Suprapubic skin (tissue), 3 donors: ENCODE measurements around the gene RUNX1.

Source experiments
- POLR2AphosphoS5 ChIP-seq, 3 donors: sonication (generic); formaldehyde crosslinking; IDR thresholded peaks; one replicate each; pipeline ENCODE4 v1.6.1; 2017; ENCODE audit warnings: antibody characterized with exemption in 3 of 3
- TF ChIP-seq, protein P1 (sequence below), 2 donors: fragments of 200-600 bp in 1 of 2; fragments of 450-650 bp in 1 of 2; sonication (generic) in 1 of 2; IDR thresholded peaks; one replicate each; pipeline ENCODE4 v1.5.1; 2016 to 2019; ENCODE audit warnings: antibody characterized with exemption in 2 of 2, mild to moderate bottlenecking in 1 of 2, moderate library complexity in 1 of 2

GRCh38 chr21:35057428-35057827 lies 8.3 kb upstream of the RUNX1 start:
- TF ChIP-seq, protein P1, sequence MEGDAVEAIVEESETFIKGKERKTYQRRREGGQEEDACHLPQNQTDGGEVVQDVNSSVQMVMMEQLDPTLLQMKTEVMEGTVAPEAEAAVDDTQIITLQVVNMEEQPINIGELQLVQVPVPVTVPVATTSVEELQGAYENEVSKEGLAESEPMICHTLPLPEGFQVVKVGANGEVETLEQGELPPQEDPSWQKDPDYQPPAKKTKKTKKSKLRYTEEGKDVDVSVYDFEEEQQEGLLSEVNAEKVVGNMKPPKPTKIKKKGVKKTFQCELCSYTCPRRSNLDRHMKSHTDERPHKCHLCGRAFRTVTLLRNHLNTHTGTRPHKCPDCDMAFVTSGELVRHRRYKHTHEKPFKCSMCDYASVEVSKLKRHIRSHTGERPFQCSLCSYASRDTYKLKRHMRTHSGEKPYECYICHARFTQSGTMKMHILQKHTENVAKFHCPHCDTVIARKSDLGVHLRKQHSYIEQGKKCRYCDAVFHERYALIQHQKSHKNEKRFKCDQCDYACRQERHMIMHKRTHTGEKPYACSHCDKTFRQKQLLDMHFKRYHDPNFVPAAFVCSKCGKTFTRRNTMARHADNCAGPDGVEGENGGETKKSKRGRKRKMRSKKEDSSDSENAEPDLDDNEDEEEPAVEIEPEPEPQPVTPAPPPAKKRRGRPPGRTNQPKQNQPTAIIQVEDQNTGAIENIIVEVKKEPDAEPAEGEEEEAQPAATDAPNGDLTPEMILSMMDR (IDR thresholded peaks at IDR 0.05), result no peak
- TF ChIP-seq POLR2AphosphoS5 (IDR thresholded peaks at IDR 0.05), result no peak
